ENCODE results near the gene HUWE1.
A peak's percentile ranks its signal among the peaks of the same experiment; 100 is the strongest.

HUWE1 gene

DNA sequence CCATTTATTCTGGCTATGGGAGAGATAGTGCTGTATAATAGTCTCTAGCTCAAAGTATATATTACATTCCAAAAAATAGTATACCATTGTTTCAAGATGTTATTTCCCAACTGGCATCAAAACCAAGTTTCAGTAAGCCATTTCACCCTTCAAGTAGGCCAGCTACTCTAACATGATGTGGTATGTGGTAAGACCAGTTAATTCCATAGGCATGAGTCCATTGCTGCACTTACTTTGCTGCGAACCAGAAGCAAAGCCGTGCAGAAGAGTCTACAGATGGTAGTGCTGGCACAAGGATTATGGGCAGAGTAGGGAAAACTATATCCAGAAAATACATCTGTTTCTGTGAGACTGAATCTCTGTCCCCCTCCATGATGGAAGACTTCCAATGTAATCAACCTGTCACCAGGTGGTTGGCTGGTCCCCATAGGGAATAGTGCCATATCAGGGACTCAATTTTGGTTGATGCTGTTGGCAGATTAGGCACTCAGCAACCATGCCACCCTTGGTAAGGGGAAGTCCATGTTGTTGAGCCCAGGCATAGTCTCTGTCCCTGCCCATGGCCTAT is 202.6 kb downstream of the HUWE1 start:
- Histone ChIP-seq H3K9me3 (ENCODE audit: severe bottlenecking) (no peaks in the 10 kb centered on the region), H3K4me3 (ENCODE audit: severe bottlenecking) (no peak overlapping the region), H3K27ac (ENCODE audit: poor library complexity, severe bottlenecking) (no peak overlapping the region), H3K27me3 (ENCODE audit: insufficient read depth, poor library complexity, severe bottlenecking) (no peaks in the 10 kb centered on the region), H3K36me3 (ENCODE audit: low read depth) (no peaks in the 10 kb centered on the region), H3K4me1 (ENCODE audit: insufficient read depth, poor library complexity, severe bottlenecking) (no peaks in the 10 kb centered on the region)
- TF ChIP-seq, protein P1, sequence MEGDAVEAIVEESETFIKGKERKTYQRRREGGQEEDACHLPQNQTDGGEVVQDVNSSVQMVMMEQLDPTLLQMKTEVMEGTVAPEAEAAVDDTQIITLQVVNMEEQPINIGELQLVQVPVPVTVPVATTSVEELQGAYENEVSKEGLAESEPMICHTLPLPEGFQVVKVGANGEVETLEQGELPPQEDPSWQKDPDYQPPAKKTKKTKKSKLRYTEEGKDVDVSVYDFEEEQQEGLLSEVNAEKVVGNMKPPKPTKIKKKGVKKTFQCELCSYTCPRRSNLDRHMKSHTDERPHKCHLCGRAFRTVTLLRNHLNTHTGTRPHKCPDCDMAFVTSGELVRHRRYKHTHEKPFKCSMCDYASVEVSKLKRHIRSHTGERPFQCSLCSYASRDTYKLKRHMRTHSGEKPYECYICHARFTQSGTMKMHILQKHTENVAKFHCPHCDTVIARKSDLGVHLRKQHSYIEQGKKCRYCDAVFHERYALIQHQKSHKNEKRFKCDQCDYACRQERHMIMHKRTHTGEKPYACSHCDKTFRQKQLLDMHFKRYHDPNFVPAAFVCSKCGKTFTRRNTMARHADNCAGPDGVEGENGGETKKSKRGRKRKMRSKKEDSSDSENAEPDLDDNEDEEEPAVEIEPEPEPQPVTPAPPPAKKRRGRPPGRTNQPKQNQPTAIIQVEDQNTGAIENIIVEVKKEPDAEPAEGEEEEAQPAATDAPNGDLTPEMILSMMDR (IDR thresholded peaks at IDR 0.05; ENCODE audit: poor library complexity, severe bottlenecking), result no peak
- peak; percentile 63; the same call in 2 of the 3 replicates for ATAC-seq (ENCODE audit: low read depth)
- no peak for DNase-seq (ENCODE audit: low spot score)

DNA sequence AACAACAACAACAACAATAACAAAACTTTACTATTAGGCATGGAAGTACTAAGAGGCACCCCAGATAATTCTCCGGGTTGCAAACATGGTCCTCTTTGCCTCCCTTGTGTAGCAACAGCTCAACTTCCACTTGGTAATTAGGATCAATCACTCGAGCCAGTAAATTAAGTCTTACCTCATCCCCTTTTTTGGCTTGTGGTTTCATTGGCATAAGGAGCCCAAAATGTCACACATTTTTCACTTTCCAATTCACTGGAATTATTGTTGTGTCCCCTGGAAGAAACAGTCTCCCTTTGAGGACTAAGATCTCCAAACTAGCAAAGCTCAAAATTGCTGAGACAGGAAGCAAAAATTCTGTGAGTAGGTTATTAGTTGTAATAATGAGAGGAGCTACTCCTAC is 203.1 kb downstream of the HUWE1 start:
- H3K27me3 ChIP-seq (ENCODE audit: insufficient read depth, poor library complexity, severe bottlenecking), result no peaks in the 10 kb centered on the region

More for the DNA sequence above, 203.1 kb downstream of the HUWE1 start:
- TF ChIP-seq, protein P1 (IDR thresholded peaks at IDR 0.05; ENCODE audit: poor library complexity, severe bottlenecking), result no peak
- no peaks in the 10 kb centered on the region for H3K9me3 ChIP-seq (ENCODE audit: severe bottlenecking)
- no peak overlapping the region for H3K4me3 ChIP-seq (ENCODE audit: severe bottlenecking)
- ATAC-seq (ENCODE audit: low read depth) (no peak), DNase-seq (ENCODE audit: low spot score) (no peak)
- H3K27ac ChIP-seq (ENCODE audit: poor library complexity, severe bottlenecking), result no peak overlapping the region
- no peaks in the 10 kb centered on the region for H3K36me3 ChIP-seq (ENCODE audit: low read depth)
- no peaks in the 10 kb centered on the region for H3K4me1 ChIP-seq (ENCODE audit: insufficient read depth, poor library complexity, severe bottlenecking)
